HG02642 (cell line): Measurements from ENCODE around the gene GNAS.

Experiments used
- ATAC-seq: cut with Tn5 transposase; IDR thresholded peaks from one replicate; pipeline ENCODE4 v1.9.1; 2021; ENCODE audit warnings: mild to moderate bottlenecking; ENCODE audit not compliant: unreplicated experiment, poor library complexity

GNAS gene

DNA sequence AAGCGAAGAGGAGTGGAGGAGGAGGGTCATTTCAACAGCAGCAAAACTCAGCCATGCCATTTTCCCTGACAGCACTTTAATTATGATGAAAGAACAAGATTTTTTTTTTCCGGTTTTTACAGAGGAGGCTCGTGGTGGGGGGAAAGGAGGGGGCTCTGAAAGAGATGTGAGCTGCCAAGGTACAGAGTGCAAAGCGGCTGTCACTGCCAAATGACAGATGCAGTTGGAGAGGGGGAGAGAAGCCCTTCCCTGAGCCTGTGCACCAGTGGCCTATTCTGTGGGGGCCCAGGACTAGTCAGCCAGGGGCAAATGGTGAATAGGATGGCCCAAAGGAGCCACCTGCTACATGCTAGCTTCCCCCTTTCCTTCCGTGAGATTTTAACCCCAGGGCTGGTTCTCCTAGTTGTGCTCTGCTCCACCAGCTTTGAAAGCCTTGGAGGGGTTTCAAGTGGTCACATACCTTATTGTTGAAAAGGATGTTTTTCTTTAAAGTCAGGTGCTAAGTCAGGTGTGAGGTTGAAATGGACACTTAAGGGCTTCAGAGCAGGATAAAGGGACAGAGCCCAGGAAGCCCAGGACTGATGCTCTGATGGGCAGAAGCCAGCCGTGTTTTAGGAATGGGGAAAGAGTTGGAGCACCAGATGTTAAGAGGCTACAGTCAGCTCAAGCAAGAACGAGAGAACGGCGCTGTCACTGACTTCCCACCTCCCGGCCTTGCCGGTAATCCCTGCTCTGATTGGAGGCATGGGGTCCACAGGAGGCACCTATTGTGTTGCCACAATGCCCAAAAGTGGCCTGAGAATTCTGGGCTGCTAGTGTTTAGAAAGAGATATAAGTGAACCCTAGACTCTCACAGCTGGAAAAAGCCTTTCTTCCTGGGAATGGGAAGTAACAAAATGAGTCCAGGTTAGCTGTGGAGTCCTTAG lies 24.8 kb downstream of the GNAS start:
- no peak for ATAC-seq

DNA sequence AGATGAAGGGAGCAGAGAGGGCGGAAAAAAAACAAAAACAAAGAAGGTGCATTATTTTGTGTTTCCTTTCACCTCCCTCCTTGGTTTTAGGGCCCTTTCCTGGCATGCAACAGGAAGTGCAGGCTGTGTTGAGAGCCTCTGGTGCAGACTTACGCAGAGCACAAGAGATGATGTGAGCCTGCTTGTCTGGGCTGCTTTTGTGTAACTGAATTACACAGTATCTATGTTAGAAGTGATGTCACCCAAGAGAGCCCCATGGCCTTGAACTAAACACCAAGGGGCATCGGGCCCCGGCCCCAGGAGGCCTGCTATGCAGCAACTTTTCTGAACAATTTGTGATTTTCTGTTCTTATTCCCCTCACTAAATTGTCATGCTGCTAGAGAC lies 25.5 kb downstream of the GNAS start:
- no peak for ATAC-seq

DNA sequence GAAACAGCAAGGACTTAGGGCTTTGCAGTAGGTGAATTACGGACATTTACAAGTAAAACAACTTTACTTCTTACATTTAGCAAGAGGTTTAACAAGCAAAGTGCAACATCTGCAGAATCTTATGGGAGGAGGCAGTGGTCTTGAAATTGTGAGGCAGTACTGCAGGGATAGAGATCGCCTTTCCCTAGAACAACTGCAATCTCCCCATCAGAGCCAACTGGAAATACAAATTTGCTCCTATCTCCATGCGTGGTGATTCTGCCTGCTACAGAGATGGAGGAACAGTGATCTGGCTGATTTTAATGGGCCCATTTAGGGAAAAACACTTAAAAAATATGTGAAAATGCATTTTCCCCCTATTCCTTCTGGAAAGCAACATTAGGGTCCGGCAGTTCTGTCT lies 25.9 kb downstream of the GNAS start:
- ATAC-seq = no peak

DNA sequence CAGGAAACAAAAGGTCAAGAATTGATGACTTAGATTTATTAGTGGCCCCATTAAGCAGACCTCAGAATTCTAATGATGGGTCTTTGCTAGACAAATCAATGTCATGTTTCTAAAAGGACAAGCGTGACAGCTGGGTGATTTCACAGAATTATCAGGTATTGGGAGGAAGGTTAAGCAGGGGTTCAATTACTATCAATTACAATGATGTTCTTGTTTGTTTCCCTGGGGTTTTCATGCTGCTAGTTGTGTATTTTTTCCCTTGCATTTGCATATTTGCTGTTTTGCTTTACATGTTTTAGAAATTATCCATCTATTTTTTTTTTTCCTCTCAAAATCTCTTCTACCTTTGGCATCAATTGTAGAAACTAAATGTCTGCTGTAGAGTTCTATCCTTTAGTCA lies 27.9 kb downstream of the GNAS start:
- ATAC-seq = no peak

DNA sequence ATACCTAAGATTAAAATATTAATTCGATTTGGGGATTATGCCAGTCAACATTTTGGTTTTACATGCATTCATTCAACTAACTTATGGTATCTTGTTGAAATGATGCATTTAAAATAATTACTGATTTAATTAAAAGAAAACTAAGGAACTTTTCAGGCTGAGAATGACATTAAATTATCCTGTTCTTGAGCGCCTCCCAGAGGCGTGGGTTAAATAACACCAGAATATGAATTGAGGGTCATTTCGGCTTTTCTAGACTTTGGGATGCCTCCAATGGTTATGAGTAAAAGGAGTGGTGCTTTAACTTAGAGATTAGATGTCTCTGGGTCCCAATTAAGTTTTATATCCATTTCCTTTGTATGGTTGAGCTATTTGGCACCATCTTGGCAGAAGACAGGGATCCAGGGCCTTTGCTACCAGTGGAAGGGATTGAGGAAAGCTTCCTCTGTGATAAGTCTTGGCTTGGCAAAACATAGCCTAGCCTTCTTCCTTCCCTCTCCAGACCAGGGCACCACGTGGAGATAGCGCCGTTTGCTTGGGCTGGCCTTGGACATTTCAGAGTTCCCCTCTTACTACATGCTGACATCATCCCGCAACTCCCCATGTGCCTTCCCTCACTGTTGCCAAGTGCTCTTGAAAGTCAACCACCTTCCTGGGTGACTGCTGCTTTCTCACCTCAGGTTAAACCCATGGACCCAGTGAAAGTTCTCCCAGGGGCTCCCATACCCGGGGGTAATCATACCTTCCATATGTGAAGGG lies 28.7 kb downstream of the GNAS start:
- no peak for ATAC-seq

DNA sequence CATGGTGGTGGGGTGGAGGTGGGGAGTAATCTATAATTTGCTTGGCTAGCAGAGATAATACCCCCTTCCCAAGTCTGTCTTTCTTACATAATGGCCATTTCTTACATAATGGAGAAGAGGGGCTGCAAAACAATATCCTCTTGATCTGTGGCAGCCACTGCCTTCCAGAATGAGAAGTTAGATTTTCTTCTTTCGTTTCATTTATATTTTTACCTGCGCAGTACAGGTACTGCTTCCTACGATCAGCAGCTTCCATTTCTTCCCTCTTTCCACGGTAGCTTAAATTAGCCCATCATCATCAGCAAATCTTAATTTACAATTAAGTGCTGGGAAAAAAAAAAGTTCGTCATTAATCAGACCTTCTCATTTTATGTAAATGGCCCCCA lies 30.2 kb downstream of the GNAS start:
- ATAC-seq = no peak

DNA sequence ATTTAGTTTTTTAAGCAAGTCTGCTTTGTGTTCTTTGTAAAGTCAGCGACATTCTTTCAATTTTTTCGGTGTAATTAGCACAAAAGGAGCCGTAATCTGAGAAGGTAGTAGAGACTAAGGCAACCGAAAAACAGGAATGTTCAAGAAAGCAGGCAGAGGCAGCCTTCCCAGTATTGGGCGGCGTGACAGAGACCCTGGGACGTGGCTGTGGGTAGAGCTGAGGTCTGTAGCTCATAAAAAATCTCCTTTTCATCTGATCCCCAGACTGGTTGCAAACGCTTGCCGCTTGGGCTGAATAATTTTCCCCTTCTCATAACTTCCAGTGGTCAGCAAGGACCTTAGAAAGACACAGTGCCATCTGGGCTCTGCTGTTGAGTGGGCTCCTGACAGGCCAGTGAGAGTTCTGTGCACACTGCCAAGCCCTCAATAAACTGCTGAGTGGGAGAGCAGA lies 30.8 kb downstream of the GNAS start:
- no peak for ATAC-seq

DNA sequence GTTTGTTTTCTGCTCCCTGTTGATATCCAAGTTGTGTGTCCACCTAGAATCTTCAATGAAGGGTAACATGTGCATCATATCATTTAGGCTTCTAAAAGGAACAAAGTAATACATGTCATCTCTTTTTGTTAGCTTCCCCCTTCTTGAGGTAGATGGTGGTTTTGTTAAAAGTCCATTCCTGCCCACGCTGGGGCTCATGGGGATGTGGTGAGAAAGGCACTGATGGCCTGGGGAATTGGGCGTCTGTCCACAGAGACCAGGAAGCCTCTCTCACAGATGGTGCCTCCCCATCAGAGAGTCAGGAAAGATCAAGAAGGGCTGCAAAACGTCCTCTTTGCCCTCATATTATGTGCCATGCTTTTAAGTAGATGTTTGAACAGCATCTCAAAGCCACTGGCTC lies 32.5 kb downstream of the GNAS start:
- no peak for ATAC-seq

DNA sequence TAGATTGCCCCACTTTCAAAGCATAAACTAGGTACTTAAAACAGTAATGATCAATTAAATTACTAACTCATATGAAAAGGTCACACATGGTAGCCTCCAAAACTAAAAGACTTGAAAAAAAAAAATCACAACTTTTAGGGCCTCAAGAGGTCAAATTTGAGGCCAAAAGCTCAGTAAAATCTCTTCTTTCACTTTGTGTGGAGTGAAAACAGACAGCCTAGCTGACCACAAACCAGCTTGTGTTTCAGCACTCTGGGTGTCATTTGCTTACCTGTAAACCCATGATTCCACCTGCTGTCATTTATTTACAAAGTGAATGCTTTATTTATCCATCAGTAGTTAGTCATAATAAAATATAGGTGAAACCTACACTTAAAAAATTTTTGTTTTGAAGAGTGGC lies 34.0 kb downstream of the GNAS start:
- no peak for ATAC-seq

DNA sequence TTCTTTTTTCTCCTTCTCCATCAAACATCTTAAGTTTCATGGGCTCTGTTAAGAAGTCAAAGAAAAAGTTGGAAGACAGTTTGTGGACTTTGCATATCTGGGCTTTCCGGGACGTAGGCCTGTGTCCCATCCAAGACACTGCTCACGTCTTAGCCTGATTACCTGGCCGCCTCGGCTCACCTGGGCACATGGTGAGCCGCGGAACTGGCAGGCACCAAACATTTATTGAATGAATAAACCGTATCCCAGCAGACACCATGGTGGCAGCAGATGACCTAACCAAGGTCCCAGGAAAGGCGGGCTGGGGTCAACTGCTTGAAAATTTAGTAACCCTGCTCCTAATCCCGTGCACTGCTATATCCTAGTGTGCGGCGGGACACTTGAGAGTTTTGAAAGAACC lies 35.6 kb downstream of the GNAS start:
- ATAC-seq = no peak

DNA sequence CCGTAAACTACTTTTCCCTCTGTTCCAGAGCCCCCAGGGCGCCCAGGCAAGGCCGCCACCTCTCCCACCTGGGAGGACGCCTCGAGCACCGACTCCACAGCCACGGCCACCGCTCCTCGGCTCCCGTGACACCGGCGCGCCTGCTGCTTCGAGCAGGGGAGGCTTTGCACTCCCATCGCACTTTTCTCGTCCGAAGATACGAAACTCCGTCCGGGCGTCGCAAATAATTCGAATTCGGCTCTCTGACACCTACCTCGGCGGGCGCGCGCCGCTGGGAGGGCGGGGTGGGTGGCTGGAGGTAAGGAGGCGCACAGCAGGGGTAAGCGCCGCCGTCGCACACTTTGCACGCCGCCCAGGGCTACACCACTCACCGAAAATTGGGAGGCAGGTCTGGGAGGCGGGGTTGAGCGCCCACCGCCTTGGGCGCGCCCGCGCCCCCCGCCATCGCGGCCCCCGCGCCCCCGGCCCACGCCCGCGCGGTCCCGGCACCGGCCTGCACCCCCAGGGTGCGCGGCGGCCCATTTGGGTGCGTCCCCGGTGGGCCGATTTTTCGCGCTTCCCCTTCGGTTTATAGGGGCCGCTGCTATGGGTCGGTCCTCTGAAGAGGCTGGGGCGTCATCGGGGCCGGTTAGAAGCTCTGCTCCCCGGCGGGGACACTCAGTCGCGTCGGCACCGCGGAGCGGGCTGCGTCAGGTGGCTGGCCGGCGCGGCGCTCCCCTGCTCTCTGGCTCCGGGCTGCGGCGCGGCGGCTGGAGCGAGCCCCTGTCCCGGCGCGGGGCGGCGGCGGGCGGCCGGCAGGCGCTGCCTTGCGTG lies 36.2 kb downstream of the GNAS start:
- ATAC-seq = peak; percentile 49

DNA sequence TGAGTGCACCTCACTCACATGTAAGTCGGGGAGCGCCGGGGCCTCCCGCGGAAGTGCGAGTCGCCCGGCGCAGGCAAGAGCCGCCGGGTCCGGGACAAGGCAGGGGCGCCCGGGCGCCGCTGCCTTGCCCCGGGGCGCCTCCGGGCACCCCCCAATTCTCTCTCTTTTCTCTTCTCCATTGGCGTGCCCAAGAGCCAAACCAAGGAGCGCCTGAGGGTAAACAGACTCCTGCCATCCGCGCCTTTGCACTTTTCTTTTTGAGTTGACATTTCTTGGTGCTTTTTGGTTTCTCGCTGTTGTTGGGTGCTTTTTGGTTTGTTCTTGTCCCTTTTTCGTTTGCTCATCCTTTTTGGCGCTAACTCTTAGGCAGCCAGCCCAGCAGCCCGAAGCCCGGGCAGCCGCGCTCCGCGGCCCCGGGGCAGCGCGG lies 36.8 kb downstream of the GNAS start:
- ATAC-seq = no peak

DNA sequence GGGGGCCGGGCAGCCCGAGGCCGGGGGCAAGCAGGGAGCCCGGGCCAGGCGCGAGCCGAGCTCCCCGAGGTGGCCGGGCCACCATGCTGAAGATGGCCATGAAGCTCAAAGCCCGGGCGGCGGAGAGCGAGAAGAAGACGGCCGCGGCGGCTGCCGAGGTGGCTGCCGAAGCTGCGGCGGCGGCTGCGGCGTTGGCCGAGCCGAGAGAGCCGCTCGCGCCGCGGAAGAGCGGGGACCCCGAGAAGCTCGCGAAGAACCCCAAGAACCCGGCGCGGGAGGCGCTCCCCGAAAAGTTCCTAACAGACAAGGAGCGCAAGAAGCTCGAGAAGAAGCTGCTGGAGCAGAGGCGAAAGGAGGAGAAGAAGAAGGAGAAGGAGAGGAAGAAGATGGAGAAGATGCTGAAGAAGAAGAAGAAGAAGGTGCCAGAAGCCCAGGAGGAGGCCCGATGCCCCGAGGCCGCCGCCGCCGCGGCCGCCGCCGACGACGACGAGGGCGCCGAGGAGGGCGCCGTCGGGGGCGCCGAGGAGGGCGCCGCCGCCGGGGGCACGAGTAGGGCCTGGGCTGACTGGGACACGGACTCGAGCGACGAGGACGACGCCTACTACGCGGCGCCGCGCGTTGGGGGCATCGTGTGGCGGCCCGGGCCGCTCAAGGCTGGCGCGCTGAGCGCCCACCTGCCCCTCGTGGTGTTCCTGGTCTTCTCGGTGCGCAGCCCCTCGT lies 37.4 kb downstream of the GNAS start:
- ATAC-seq = no peak

DNA sequence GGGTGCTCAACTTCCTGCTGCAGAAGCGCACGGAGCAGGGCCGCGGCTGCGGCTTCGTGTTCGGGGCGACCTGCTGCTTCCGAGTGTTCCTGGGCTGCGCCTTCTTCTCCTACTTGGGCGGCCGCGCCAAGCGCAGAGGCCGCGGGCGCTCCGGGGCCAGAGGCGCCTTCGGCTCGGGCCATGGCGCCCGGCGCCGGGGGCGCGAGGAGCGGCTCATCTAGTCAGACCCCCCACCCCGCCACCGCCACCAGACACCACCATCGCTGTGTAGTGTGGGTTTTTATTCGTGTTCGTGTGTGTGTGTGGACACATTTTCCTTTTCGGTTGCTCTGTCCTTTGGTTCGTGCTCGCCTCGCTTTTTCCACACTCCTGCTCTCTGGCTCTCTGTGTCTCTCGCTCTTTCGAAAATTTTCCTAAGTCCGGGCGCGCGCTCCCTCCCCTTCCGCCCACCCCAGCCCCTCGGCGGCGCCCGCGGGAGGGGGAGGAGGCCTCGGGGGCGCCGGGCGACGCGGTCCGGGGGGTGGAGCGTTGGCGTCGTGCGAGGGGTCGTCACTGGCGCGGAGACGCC lies 38.1 kb downstream of the GNAS start:
- ATAC-seq = peak; percentile 29

DNA sequence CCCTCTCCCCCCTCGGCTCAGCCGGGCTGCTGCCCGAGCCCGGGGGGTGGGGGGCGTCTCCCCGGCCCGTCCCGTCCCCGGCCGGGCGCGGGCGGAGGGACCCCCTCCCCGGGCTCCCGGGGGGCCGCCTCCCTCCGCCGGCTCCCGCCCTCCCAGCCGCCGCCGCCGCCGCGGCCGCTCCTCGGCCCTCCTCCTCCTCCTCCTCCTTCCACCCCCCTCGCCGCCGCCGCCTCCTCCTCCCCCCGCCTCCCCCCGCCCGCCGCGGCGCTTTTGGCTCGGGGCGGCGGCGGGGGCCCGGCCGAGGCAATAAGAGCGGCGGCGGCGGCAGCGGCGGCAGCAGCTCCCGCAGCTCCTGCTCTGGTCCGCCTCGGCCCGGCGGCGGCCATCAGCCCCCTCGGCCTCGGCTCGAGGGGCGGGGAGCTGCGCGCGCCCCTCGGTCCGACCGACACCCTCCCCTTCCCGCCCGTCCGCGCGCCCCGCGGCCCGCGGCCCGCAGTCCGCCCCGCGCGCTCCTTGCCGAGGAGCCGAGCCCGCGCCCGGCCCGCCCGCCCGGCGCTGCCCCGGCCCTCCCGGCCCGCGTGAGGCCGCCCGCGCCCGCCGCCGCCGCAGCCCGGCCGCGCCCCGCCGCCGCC lies 38.7 kb downstream of the GNAS start:
- ATAC-seq = peak; percentile 29

DNA sequence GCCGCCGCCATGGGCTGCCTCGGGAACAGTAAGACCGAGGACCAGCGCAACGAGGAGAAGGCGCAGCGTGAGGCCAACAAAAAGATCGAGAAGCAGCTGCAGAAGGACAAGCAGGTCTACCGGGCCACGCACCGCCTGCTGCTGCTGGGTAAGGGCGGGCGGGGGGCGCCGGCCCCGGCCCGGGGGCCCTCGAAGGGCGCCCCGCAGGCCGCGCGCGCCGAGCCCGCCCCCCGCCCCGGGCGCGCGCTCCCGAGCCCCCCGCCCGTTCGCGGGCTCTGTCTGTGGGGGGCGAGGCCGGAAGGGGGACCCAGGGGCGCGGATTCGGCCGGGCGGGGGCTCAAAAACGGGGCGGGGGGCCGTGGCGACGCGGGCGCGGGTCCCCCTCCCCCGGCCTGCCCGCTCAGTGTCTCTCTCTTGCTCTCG lies 39.2 kb downstream of the GNAS start:
- ATAC-seq = no peak

DNA sequence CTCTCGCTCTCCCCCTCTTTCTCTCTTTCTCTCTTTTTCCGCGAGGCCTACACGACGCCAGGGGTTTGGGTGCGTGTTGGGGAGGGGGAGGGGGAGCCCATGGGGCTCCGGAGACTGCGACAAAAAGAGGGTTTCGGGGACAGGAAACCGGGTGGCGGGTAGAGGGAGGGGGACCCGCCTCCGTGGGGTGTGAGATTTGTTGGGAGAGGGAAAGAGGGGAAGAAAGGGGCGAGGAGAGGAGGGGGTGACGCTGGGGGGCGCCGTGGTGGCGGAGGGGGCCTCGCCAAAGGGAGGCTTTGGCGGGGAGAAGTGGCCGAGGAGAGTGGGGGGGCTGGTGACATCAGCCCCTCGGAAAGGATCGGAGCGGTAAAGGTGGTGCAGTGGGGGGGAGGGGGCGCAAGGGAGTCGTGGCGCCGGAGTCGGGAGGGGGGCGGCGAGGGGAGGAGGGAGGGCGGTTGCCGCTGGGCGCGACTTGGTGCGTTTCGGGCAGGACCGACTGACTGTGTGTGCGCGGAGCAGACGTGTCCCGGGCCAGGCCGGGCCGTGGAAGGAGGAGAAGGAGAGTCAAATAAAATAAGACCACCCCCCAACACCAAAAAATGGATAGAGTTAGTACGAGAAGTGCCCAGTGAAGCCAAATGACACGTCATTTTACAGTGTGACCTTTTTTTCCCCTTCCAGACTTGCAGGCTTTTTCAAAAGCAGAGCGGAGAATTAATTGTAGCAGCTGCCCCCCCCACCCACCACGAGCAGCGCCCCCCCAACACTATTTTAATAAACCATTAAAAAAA lies 39.8 kb downstream of the GNAS start:
- no peak for ATAC-seq

DNA sequence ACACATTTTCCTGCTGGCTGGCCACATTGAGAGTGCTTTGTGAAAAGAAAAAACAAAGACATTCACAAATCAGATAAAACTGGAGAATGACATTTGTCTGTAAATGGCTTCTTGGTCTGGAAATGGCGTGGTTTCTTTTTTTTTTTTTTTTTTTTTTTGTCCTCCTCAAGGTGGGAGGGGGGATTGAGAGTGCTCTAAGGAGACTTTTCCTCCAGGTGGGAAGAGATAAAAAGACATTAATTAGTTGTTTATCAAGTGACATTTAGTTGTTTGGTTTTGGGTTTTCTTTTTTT lies 40.4 kb downstream of the GNAS start:
- ATAC-seq = no peak
